ENCODE data around the gene GALNT16.
A peak's percentile ranks its signal among the peaks of the same experiment; 100 is the strongest.

The GALNT16 gene

GRCh38 chr14:69395929-69396328, 136.0 kb downstream of the GALNT16 start:
- ATAC-seq: no peak
- TF ChIP-seq ESRRG (CRISPR knock-in tag; IDR thresholded peaks at IDR 0.05): no peak
- TF ChIP-seq RARB (CRISPR knock-in tag; IDR thresholded peaks at IDR 0.05): no peak
- no peak for TF ChIP-seq GLIS3 (CRISPR knock-in tag; IDR thresholded peaks at IDR 0.05)
- TF ChIP-seq POU6F1 (CRISPR knock-in tag; IDR thresholded peaks at IDR 0.05; ENCODE audit: borderline replicate concordance, low read depth): no peak
- no peak for TF ChIP-seq BACH2 (CRISPR knock-in tag; IDR thresholded peaks at IDR 0.05; ENCODE audit: borderline replicate concordance)
- no peak for TF ChIP-seq CSRNP3 (CRISPR knock-in tag; IDR thresholded peaks at IDR 0.05)
- no peak for TF ChIP-seq TOX (CRISPR knock-in tag; IDR thresholded peaks at IDR 0.05; ENCODE audit: borderline replicate concordance)
- no peak for TF ChIP-seq ZFP3 (CRISPR knock-in tag; IDR thresholded peaks at IDR 0.05)
- no peak for TF ChIP-seq TSHZ2 (CRISPR knock-in tag; IDR thresholded peaks at IDR 0.05)
- no peak for TF ChIP-seq PPARA (CRISPR knock-in tag; IDR thresholded peaks at IDR 0.05; ENCODE audit: borderline replicate concordance)
- TF ChIP-seq ZNF70 (CRISPR knock-in tag; IDR thresholded peaks at IDR 0.05): no peak
- TF ChIP-seq ZNF565 (CRISPR knock-in tag; conservative IDR thresholded peaks at IDR 0.05; ENCODE audit: low read depth): no peak

GRCh38 chr14:69398053-69398817, 138.3 kb downstream of the GALNT16 start, which contains the start of the genes ERH and SLC39A9:
ERH (minus strand) TSS chr14:69398299; CDS start chr14:69398233, 66 bp downstream.
SLC39A9 (plus strand) TSS chr14:69398692; CDS start chr14:69399370, 678 bp downstream.
- TF ChIP-seq ZNF70 (CRISPR knock-in tag; IDR thresholded peaks at IDR 0.05) (peak; percentile 17; the same call in 1 of the 2 replicates), ZNF8 (CRISPR knock-in tag; IDR thresholded peaks at IDR 0.05) (0 out of 2 replicates have a peak, but pooled peaks have one; percentile 2), SNAI2 (CRISPR knock-in tag; IDR thresholded peaks at IDR 0.05) (no peak), TSHZ2 (CRISPR knock-in tag; IDR thresholded peaks at IDR 0.05) (0 out of 2 replicates have a peak, but pooled peaks have one; percentile 20)
- peak; percentile 93 for ATAC-seq

GRCh38 chr14:69398818-69399210, 138.9 kb downstream of the GALNT16 start:
- ATAC-seq: no peak

More at GRCh38 chr14:69398818-69399210, 138.9 kb downstream of the GALNT16 start:
- TF ChIP-seq TCF4 (CRISPR knock-in tag; IDR thresholded peaks at IDR 0.05; ENCODE audit: borderline replicate concordance): no peak
- no peak for TF ChIP-seq ZFP3 (CRISPR knock-in tag; IDR thresholded peaks at IDR 0.05)
- no peak for TF ChIP-seq BACH2 (CRISPR knock-in tag; IDR thresholded peaks at IDR 0.05; ENCODE audit: borderline replicate concordance)
- no peak for TF ChIP-seq ZC3H10 (CRISPR knock-in tag; IDR thresholded peaks at IDR 0.05)
- no peak for TF ChIP-seq TOX (CRISPR knock-in tag; IDR thresholded peaks at IDR 0.05; ENCODE audit: borderline replicate concordance)
- TF ChIP-seq CSRNP3 (CRISPR knock-in tag; IDR thresholded peaks at IDR 0.05): no peak
- TF ChIP-seq ESRRG (CRISPR knock-in tag; IDR thresholded peaks at IDR 0.05): no peak
- TF ChIP-seq RARB (CRISPR knock-in tag; IDR thresholded peaks at IDR 0.05): no peak

Data from SK-N-SH treated with all-trans-retinoic acid at 6 μM for 48 hours (cell line).